Measurements from ENCODE around the gene DHX35.

DHX35 gene

GRCh38 chr20:39069976-39070375 is 107.8 kb downstream of the DHX35 start:
- no peak for FAIRE-seq

GRCh38 chr20:39070484-39071231 is 108.5 kb downstream of the DHX35 start:
- FAIRE-seq = no peak

GRCh38 chr20:39072132-39072531 is 110.0 kb downstream of the DHX35 start:
- FAIRE-seq = no peak

GRCh38 chr20:39072653-39073052 is 110.5 kb downstream of the DHX35 start:
- FAIRE-seq = no peak

GRCh38 chr20:39075731-39076130 is 113.6 kb downstream of the DHX35 start:
- no peak for FAIRE-seq

- FAIRE-seq = no peak
Observed at GRCh38 chr20:39076958-39077357, 114.8 kb downstream of the DHX35 start.

- no peak for FAIRE-seq
Observed at GRCh38 chr20:39080326-39080725, 118.2 kb downstream of the DHX35 start.

GRCh38 chr20:39081255-39081654 is 119.1 kb downstream of the DHX35 start:
- peak; percentile 65 for FAIRE-seq

- FAIRE-seq = no peak
Observed at GRCh38 chr20:39082622-39083398, 120.7 kb downstream of the DHX35 start.

GRCh38 chr20:39083761-39084160 is 121.6 kb downstream of the DHX35 start:
- no peak for FAIRE-seq

- no peak for FAIRE-seq
Observed at GRCh38 chr20:39089029-39089428, 126.9 kb downstream of the DHX35 start.
